ENCODE results near the gene BRINP2. TPM values are rescaled to one million over a fixed set of nuclear protein-coding genes. Genes with fewer than 3 reads are reported as not detected.

BRINP2 gene
- total and polyA plus RNA-seq, 2 of the 8 experiments (the other 6 are each of a cell fraction or from before 2014, with no cell fraction given): 0.39 to 0.42 TPM

DNA sequence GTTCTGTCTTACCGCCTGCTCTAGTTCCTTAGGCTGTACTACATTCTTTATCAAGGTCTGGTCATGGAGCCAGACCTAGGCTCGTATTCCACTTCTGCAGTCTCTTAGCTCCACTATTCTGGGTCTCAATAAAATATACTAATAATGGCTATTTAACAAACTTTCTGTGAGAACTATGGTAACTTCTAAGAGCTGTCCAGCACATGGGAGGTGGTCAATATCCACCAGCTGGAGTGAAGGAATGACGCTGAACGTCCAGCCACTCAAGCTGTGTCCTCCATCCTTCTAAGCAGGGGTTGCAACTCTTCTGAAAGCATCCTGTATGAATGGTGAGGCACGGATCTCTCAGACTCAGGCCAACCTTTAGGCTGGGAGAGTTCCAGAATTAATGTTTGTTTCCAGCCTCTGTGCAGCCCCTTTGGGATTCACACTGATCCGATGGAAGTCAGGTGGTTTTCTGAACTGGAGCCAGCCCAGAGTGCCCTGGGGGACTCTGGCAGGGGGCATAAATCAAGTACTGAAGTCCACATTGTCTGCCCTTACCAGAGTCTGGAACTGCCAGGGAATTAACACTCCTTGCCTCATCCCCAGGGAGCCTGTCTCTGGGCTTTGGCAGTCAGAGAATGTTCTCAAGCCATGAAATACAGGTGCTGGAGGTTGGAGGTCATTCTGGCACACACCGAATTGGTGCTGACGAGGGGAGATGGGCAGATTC, 57.4 kb downstream of the BRINP2 start (continued):
- TF ChIP-seq, protein P1, sequence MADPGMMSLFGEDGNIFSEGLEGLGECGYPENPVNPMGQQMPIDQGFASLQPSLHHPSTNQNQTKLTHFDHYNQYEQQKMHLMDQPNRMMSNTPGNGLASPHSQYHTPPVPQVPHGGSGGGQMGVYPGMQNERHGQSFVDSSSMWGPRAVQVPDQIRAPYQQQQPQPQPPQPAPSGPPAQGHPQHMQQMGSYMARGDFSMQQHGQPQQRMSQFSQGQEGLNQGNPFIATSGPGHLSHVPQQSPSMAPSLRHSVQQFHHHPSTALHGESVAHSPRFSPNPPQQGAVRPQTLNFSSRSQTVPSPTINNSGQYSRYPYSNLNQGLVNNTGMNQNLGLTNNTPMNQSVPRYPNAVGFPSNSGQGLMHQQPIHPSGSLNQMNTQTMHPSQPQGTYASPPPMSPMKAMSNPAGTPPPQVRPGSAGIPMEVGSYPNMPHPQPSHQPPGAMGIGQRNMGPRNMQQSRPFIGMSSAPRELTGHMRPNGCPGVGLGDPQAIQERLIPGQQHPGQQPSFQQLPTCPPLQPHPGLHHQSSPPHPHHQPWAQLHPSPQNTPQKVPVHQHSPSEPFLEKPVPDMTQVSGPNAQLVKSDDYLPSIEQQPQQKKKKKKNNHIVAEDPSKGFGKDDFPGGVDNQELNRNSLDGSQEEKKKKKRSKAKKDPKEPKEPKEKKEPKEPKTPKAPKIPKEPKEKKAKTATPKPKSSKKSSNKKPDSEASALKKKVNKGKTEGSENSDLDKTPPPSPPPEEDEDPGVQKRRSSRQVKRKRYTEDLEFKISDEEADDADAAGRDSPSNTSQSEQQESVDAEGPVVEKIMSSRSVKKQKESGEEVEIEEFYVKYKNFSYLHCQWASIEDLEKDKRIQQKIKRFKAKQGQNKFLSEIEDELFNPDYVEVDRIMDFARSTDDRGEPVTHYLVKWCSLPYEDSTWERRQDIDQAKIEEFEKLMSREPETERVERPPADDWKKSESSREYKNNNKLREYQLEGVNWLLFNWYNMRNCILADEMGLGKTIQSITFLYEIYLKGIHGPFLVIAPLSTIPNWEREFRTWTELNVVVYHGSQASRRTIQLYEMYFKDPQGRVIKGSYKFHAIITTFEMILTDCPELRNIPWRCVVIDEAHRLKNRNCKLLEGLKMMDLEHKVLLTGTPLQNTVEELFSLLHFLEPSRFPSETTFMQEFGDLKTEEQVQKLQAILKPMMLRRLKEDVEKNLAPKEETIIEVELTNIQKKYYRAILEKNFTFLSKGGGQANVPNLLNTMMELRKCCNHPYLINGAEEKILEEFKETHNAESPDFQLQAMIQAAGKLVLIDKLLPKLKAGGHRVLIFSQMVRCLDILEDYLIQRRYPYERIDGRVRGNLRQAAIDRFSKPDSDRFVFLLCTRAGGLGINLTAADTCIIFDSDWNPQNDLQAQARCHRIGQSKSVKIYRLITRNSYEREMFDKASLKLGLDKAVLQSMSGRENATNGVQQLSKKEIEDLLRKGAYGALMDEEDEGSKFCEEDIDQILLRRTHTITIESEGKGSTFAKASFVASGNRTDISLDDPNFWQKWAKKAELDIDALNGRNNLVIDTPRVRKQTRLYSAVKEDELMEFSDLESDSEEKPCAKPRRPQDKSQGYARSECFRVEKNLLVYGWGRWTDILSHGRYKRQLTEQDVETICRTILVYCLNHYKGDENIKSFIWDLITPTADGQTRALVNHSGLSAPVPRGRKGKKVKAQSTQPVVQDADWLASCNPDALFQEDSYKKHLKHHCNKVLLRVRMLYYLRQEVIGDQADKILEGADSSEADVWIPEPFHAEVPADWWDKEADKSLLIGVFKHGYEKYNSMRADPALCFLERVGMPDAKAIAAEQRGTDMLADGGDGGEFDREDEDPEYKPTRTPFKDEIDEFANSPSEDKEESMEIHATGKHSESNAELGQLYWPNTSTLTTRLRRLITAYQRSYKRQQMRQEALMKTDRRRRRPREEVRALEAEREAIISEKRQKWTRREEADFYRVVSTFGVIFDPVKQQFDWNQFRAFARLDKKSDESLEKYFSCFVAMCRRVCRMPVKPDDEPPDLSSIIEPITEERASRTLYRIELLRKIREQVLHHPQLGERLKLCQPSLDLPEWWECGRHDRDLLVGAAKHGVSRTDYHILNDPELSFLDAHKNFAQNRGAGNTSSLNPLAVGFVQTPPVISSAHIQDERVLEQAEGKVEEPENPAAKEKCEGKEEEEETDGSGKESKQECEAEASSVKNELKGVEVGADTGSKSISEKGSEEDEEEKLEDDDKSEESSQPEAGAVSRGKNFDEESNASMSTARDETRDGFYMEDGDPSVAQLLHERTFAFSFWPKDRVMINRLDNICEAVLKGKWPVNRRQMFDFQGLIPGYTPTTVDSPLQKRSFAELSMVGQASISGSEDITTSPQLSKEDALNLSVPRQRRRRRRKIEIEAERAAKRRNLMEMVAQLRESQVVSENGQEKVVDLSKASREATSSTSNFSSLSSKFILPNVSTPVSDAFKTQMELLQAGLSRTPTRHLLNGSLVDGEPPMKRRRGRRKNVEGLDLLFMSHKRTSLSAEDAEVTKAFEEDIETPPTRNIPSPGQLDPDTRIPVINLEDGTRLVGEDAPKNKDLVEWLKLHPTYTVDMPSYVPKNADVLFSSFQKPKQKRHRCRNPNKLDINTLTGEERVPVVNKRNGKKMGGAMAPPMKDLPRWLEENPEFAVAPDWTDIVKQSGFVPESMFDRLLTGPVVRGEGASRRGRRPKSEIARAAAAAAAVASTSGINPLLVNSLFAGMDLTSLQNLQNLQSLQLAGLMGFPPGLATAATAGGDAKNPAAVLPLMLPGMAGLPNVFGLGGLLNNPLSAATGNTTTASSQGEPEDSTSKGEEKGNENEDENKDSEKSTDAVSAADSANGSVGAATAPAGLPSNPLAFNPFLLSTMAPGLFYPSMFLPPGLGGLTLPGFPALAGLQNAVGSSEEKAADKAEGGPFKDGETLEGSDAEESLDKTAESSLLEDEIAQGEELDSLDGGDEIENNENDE (IDR thresholded peaks at IDR 0.05; ENCODE audit: insufficient replicate concordance, low read length): no peak
- TF ChIP-seq SIX5 (IDR thresholded peaks at IDR 0.05; ENCODE audit: low read depth, low read length) (no peak), MAX (IDR thresholded peaks at IDR 0.05) (no peak), POLR2AphosphoS5 (IDR thresholded peaks at IDR 0.05; ENCODE audit: low read depth, low read length) (no peak), FOSL1 (IDR thresholded peaks at IDR 0.05; ENCODE audit: insufficient read depth, low read depth, low read length) (no peak), GTF2F1 (IDR thresholded peaks at IDR 0.05; ENCODE audit: borderline replicate concordance, low read depth, low read length) (no peak)

Data from H1 (cell line).